Testis (tissue), 3 donors: Measurements from ENCODE around the gene ATG5. TPM values are rescaled to one million over a fixed set of nuclear protein-coding genes. Genes with fewer than 3 reads are reported as not detected.

Source experiments
- DNase-seq: peaks from one replicate; pipeline ENCODE4 v3.0.0-alpha.2; 2019
- H3K27ac ChIP-seq, 2 donors: fragments of 200-600 bp; sonication (generic); one replicate each; pipeline ENCODE4 v1.5.1; 2019
- H3K27me3 ChIP-seq: fragments of 200-600 bp; sonication (generic); one replicate; pipeline ENCODE4 v1.5.1; 2019
- H3K36me3 ChIP-seq: fragments of 200-600 bp; sonication (generic); one replicate; pipeline ENCODE4 v1.5.1; 2017; ENCODE audit warnings: low read depth; ENCODE audit errors: missing control alignments
- H3K4me1 ChIP-seq: fragments of 200-600 bp; sonication (generic); one replicate; pipeline ENCODE4 v1.5.1; 2019
- H3K4me3 ChIP-seq, 2 donors: fragments of 200-600 bp; sonication (generic); one replicate each; pipeline ENCODE4 v1.5.1; 2017 to 2019
- H3K9me3 ChIP-seq: fragments of 200-600 bp; sonication (generic); one replicate; pipeline ENCODE4 v1.5.1; 2017
- POLR2A ChIP-seq: fragments of 450-650 bp; IDR thresholded peaks from one replicate; pipeline ENCODE4 v1.6.1; 2017; ENCODE audit warnings: antibody characterized with exemption, mild to moderate bottlenecking, moderate library complexity
- WGBS, 2 donors: methylation state at CpG; one replicate each; pipeline ENCODE4 v1.1.5; 2018; 5-methylcytosine and 5-hydroxymethylcytosine counted together
- intact Hi-C: fragments of 100-400 bp; cut with DNase I; formaldehyde crosslinking; loops from one replicate; pipeline ENCODE4 v1.15.1; 2023; ENCODE audit warnings: low total_unique reads
- polyA plus RNA-seq: library from polyadenylated mRNA; stranded (reverse); fragments of 350-450 nt; fragmentation: Illumina TruSeq; extraction: RNeasy Lipid Tissue Mini Kit (QIAGEN cat#74804); gene quantifications from one replicate; pipeline ENCODE4 v1.2.3, GENCODE V29; 2014; ENCODE audit warnings: low read depth, low replicate concordance; ENCODE audit not compliant: insufficient read depth
- total RNA-seq, 2 donors: library from RNA; depleted of rRNA; stranded (reverse); fragments of >200 nt; gene quantifications; one replicate each; pipeline ENCODE4 v1.2.3, GENCODE V29; 2016
- TF ChIP-seq, protein P1 (sequence below), 3 experiments: fragments of 450-650 bp in 2 of 3; fragments of 200-600 bp in 1 of 3; sonication (generic) in 1 of 3; IDR thresholded peaks; one replicate each; pipeline ENCODE4 v1.5.1; 2016 to 2019; ENCODE audit warnings: antibody characterized with exemption in 3 of 3, mild to moderate bottlenecking in 2 of 3, moderate library complexity in 1 of 3

Gene ATG5
- total and polyA plus RNA-seq, 3 donors from 2014 or later = 21.5 to 34.9 (median 27.6) TPM

- 85 to 86% methylated on average over 6 of the region's 6 CpGs for WGBS, 2 donors
- no peak overlapping the region for H3K27ac ChIP-seq
- no peak for DNase-seq
- H3K4me1 ChIP-seq = no peaks in the 10 kb centered on the region
- intact Hi-C loops = no loop called here
- H3K4me3 ChIP-seq = no peak overlapping the region
- no peaks in the 10 kb centered on the region for H3K9me3 ChIP-seq
- H3K27me3 ChIP-seq = no peaks in the 10 kb centered on the region
- H3K36me3 ChIP-seq = no peaks in the 10 kb centered on the region
- TF ChIP-seq POLR2A = no peak
- TF ChIP-seq, protein P1, sequence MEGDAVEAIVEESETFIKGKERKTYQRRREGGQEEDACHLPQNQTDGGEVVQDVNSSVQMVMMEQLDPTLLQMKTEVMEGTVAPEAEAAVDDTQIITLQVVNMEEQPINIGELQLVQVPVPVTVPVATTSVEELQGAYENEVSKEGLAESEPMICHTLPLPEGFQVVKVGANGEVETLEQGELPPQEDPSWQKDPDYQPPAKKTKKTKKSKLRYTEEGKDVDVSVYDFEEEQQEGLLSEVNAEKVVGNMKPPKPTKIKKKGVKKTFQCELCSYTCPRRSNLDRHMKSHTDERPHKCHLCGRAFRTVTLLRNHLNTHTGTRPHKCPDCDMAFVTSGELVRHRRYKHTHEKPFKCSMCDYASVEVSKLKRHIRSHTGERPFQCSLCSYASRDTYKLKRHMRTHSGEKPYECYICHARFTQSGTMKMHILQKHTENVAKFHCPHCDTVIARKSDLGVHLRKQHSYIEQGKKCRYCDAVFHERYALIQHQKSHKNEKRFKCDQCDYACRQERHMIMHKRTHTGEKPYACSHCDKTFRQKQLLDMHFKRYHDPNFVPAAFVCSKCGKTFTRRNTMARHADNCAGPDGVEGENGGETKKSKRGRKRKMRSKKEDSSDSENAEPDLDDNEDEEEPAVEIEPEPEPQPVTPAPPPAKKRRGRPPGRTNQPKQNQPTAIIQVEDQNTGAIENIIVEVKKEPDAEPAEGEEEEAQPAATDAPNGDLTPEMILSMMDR (IDR thresholded peaks at IDR 0.05) = no peak
Measured at GRCh38 chr6:106167096-106167814, 158.3 kb downstream of the ATG5 start.

- Histone ChIP-seq H3K36me3 (no peaks in the 10 kb centered on the region), H3K4me1 (no peaks in the 10 kb centered on the region), H3K27me3 (no peaks in the 10 kb centered on the region), H3K9me3 (no peaks in the 10 kb centered on the region), H3K27ac (no peak overlapping the region), H3K4me3 (no peak overlapping the region)
- 91 to 98% methylated on average over 3 of the region's 3 CpGs for WGBS, 2 donors
- DNase-seq = no peak
- TF ChIP-seq, protein P1 (IDR thresholded peaks at IDR 0.05) = no peak
- no peak for TF ChIP-seq POLR2A
- intact Hi-C loops = no loop called here
Measured at GRCh38 chr6:106165885-106166485, 159.6 kb downstream of the ATG5 start.

DNA sequence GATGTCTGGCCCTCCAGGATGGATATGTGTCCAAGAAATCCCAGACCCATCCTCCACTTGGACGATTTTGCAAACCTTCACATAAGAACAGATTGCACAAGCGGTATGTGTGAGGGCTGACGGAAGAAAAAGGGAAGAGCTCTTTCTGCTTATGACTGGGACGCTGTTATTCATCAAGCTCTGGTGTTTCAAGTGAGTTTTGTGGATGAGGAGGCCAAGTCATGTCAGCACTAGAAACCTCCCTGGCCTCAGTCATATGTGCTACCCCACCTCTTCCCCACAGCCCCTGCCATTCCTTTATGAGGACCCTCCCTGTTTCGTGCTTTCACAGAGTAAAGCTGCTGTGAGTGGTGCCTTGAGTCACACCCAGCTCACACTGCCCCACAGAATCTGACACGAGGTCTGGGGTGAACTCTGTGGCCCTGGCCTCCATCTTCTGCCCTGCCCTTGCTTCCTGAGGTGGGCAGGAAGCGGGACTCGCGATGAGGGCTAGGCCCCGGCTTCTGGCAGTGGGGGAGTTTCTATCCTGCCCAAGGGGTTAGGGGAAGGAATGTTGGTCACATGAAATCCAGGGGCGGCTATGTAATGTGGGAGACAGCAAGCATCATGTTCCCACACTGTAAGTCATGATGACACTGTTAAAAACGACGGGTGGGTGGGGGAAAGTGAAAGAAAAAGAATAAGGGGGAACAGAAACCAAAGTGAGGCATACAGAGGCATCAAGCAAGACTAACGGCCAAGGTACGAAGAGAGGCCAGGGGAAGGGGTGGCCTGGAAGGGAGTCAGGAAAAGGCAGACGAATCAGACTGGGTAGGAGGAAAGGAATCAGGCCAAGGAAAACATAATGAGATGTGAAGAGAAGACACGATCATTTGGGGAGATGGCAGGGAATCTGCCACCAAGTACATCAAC lies 161.3 kb downstream of the ATG5 start:
- 57 to 67% methylated on average over 16 to 17 of the region's 17 CpGs for WGBS, 2 donors
- intact Hi-C loops = no loop called here
- H3K27ac ChIP-seq = peak overlapping the region; percentile 36 to 43
- H3K4me3 ChIP-seq = no peak overlapping the region
- no peaks in the 10 kb centered on the region for H3K27me3 ChIP-seq
- H3K9me3 ChIP-seq = no peaks in the 10 kb centered on the region
- no peaks in the 10 kb centered on the region for H3K4me1 ChIP-seq
- peak; percentile 33 for DNase-seq
- no peak for TF ChIP-seq POLR2A
- TF ChIP-seq, protein P1 (IDR thresholded peaks at IDR 0.05) = no peak
- no peaks in the 10 kb centered on the region for H3K36me3 ChIP-seq

GRCh38 chr6:106163446-106163965 lies 162.1 kb downstream of the ATG5 start:
- no peak overlapping the region for H3K27ac ChIP-seq
- no peaks in the 10 kb centered on the region for H3K4me1 ChIP-seq
- H3K4me3 ChIP-seq = no peak overlapping the region
- intact Hi-C loops = no loop called here
- TF ChIP-seq, protein P1 (IDR thresholded peaks at IDR 0.05) = no peak
- TF ChIP-seq POLR2A = no peak
- no peaks in the 10 kb centered on the region for H3K9me3 ChIP-seq
- DNase-seq = peak; percentile 18
- WGBS, 2 donors = 41 to 55% methylated on average over 7 of the region's 7 CpGs
- H3K36me3 ChIP-seq = no peaks in the 10 kb centered on the region
- H3K27me3 ChIP-seq = no peaks in the 10 kb centered on the region
